Muscle layer of colon (tissue), 2 donors: ENCODE results near the gene ZNF581.

Experiments used
- H3K27ac ChIP-seq: one replicate; pipeline ENCODE4 v1.7.0; 2013; ENCODE audit warnings: low read depth, mild to moderate bottlenecking, low read length, moderate library complexity
- H3K27me3 ChIP-seq, 2 donors: one replicate each; pipeline ENCODE4 v1.7.0; 2013; ENCODE audit warnings: low read length in 2 of 2, mild to moderate bottlenecking in 2 of 2; ENCODE audit not compliant: insufficient read depth in 2 of 2, control insufficient read depth in 1 of 2
- H3K36me3 ChIP-seq: one replicate; pipeline ENCODE4 v1.7.0; 2013; ENCODE audit warnings: mild to moderate bottlenecking, low read length; ENCODE audit not compliant: insufficient read depth
- H3K4me1 ChIP-seq: one replicate; pipeline ENCODE4 v1.7.0; 2013; ENCODE audit warnings: mild to moderate bottlenecking, low read length; ENCODE audit not compliant: insufficient read depth
- H3K4me3 ChIP-seq, 2 donors: one replicate each; pipeline ENCODE4 v1.7.0; 2013; ENCODE audit warnings: low read length in 2 of 2, low read depth in 1 of 2, mild to moderate bottlenecking in 1 of 2, moderate library complexity in 1 of 2
- H3K9ac ChIP-seq: one replicate; pipeline ENCODE4 v1.7.0; 2013; ENCODE audit warnings: low read length
- H3K9me3 ChIP-seq: one replicate; pipeline ENCODE4 v1.7.0; 2013; ENCODE audit warnings: mild to moderate bottlenecking, low read length
- donor health status: abdominal sarcoma.
- donor health status: Adenocarcinoma of cecum.

ZNF581 gene

DNA sequence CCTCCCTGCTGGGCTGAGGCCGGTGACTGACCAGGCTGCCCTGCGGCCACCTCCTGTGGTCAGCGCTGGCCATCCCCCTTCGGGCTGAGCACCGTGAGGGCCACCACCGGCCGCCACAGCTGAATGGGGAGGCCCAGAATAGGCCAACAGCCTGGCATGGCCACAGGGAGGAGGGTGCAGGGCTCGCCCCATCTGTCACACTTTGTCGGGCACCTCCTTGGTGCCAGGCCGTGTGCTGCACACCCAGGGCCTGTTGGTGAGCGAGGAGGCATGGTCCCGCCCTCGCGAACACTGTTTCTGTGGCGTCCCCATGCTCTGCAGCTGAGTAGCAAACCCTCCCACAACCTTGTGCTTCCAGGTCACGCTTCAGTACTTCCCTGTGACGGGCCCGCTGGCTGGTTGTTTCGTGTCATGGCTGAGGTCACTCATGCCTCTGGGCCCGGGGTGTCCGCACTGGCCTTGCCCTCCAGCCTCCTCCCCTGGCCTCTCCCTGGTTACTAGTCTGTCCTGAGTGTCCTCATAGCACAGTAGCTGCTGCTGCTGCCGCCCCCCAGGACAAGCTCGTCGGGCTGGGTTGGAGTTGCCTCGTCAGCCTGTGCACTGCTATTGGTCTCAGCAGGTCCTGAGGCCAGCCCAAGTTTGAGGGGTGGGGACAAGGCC lies 46.8 kb downstream of the ZNF581 start:
- H3K9me3 ChIP-seq: no peaks in the 10 kb centered on the region
- H3K9ac ChIP-seq: no peak overlapping the region
- H3K4me3 ChIP-seq: no peak overlapping the region
- no peaks in the 10 kb centered on the region for H3K4me1 ChIP-seq
- no peaks in the 10 kb centered on the region for H3K27me3 ChIP-seq
- H3K27ac ChIP-seq: no peak overlapping the region
- peaks cover 47% of the 10 kb centered on the region for H3K36me3 ChIP-seq

DNA sequence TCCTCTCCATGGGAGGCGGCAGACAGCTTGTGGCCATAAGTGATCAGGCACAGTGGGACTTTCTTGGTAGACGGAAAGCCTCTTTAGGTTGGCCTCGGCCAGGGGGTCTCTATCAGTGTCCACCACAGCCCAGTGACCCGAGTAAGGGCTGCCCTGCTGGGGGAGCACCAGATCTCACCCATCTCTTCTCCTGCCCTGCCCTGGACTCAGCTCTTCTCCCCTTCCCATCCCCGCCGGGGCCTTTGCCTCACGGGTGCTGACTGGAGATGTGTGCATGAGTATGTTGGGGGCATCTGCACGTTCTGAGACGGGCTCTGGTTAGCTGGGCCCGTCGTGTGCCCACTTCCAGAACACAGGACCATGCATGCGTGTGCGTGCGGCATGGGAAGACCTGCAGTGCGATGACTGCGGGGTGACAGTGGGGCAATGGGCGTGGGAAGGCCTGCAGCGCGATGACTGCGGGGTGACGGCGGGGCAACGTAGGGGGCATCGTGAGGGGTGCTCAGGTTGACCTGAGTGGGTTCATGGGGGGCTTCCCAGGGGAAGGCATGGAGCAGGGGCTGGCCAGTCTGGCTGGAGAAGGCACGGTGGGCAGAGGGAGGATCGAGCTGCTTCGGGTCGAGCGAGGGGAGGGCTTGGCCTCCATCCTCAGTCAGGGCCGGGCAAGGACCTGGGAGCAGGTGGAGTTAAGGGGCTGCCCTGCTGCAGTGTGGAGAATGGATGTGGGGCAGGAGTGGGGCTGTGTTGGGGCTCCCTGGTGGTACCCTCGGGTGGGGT lies 47.5 kb downstream of the ZNF581 start:
- Histone ChIP-seq H3K9ac (no peak overlapping the region), H3K36me3 (peaks cover 48% of the 10 kb centered on the region), H3K4me3 (no peak overlapping the region), H3K27me3 (no peaks in the 10 kb centered on the region), H3K4me1 (no peaks in the 10 kb centered on the region), H3K27ac (no peak overlapping the region), H3K9me3 (no peaks in the 10 kb centered on the region)

DNA sequence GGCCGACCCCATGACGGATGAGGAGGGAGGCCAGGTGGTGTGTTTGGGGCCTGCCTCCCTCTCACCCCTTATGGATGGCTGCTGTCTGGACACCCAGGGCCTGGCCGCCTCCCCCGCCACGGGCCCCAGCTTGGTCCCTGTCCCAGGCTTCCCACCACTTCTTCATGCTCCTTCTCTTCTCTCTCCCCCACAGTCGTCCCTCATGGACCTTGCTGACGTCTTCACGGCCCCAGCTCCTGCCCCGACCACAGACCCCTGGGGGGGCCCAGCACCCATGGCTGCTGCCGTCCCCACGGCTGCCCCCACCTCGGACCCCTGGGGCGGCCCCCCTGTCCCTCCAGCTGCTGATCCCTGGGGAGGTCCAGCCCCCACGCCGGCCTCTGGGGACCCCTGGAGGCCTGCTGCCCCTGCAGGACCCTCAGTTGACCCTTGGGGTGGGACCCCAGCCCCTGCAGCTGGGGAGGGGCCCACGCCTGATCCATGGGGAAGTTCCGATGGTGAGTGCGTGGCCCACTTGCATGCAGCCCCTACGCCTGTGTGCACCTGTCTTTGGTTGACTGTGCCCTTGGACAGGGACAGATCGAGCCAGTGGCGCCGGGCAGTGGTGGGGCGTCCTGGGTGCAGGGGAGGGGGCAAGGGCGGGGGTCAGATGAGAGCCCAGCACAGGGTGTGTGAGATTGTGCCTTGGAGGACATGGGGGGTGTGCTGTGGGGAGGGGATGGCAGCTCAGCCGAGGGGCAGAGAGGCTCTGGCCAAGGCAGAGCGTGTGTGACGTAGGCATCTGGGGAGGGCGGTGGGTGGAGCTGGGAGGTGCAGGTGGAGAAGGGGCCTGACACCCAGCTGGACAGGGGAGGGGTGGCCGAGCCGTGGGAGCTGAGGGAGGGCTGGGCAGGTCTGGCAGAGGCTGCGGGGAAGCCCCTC lies 48.4 kb downstream of the ZNF581 start:
- Histone ChIP-seq H3K36me3 (peaks cover 48% of the 10 kb centered on the region), H3K4me3 (no peak overlapping the region), H3K27me3 (no peaks in the 10 kb centered on the region), H3K9ac (no peak overlapping the region), H3K4me1 (no peaks in the 10 kb centered on the region), H3K27ac (no peak overlapping the region), H3K9me3 (no peaks in the 10 kb centered on the region)

DNA sequence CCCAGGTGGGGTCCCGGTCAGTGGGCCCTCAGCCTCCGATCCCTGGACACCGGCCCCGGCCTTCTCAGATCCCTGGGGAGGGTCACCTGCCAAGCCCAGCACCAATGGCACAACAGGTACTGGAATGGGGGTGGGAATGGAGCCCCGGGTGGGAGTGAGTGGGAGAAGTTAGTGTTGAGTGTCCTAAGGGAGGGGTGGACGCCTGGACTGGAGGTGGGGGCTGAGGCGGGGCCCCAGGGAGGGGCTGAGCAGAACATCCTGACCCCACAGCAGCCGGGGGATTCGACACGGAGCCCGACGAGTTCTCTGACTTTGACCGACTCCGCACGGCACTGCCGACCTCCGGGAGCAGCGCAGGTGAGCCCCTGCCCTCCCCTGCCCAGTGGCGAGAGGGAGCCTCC lies 49.2 kb downstream of the ZNF581 start:
- Histone ChIP-seq H3K36me3 (peaks cover 48% of the 10 kb centered on the region), H3K27me3 (no peaks in the 10 kb centered on the region), H3K9ac (no peak overlapping the region), H3K4me1 (no peaks in the 10 kb centered on the region), H3K27ac (no peak overlapping the region), H3K9me3 (no peaks in the 10 kb centered on the region), H3K4me3 (no peak overlapping the region)

DNA sequence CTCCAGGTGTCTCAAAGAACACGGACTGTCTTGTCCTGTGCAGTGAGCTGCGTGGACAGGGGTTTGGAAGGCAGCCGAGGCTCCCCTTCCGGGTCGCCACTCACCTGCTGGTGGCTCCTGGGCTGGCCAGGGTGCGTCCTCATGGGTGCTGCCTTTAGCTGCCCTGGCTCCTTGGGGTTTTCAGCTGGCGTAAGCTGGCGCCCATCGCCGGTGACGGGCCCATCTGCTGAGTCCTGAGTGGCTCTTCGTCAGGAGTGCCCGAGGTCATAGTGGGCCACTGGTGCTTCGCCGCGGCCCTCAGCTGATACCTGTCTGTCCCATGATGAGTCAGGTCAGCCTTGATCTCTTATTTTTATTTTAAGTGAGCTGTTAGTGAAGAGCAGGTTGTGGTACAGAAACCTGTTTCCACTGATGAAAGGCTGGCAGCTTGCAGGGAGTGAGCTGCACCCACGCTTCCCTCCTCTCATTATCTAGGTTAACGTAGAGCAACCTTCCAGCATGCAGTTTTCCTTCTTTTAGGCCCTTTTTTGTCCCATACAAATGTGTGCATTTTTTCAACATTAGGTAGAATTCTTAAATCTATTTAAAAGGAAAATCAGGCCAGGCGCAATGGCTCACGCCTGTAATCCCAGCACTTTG lies 50.0 kb downstream of the ZNF581 start:
- H3K4me3 ChIP-seq: no peak overlapping the region
- no peaks in the 10 kb centered on the region for H3K4me1 ChIP-seq
- H3K36me3 ChIP-seq: peaks cover 48% of the 10 kb centered on the region
- no peak overlapping the region for H3K9ac ChIP-seq
- no peaks in the 10 kb centered on the region for H3K27me3 ChIP-seq
- H3K9me3 ChIP-seq: no peaks in the 10 kb centered on the region
- no peak overlapping the region for H3K27ac ChIP-seq

DNA sequence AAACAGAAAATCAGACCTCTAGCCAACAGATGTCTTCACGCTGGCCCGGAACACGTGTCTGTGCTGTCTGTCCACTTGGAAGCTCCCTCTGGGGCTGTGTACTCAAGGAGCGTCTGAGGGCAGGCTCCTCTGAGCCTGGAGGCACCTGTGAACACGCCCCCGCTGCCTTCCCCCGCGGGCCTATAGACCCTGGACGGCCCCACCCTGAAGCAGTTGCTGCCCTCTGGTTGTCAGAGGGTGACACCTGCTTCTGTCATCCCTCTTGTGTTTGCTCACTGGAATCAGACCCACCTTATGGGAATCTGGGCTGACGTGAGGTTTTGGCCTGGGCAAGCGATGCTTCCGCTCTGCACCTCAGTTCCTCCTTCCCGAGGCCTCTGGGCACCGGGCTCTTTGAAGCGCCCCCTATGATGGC lies 50.8 kb downstream of the ZNF581 start:
- Histone ChIP-seq H3K9me3 (no peaks in the 10 kb centered on the region), H3K4me1 (no peaks in the 10 kb centered on the region), H3K9ac (no peak overlapping the region), H3K27me3 (no peaks in the 10 kb centered on the region), H3K27ac (no peak overlapping the region), H3K4me3 (no peak overlapping the region), H3K36me3 (peaks cover 45% of the 10 kb centered on the region)

DNA sequence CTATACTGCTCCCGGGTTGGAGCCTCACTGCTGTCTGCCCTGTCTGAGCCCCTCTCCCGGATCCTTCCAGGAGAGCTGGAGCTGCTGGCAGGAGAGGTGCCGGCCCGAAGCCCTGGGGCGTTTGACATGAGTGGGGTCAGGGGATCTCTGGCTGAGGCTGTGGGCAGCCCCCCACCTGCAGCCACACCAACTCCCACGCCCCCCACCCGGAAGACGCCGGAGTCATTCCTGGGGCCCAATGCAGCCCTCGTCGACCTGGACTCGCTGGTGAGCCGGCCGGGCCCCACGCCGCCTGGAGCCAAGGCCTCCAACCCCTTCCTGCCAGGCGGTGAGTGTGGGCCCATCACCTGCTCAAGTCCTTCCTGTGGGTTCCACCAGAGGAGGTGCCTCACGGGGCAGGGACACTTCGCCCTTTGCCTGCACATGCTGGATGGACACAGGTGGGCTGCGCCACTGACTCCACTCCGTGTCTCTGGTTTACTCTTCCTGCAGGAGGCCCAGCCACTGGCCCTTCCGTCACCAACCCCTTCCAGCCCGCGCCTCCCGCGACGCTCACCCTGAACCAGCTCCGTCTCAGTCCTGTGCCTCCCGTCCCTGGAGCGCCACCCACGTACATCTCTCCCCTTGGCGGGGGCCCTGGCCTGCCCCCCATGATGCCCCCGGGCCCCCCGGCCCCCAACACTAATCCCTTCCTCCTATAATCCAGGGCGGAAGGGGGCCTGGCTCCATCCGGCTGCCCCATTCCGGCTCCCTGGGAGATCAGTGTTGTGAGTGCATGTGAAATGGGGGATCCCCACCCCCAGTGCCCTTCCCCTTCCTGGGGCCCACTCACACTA lies 51.4 kb downstream of the ZNF581 start:
- H3K4me3 ChIP-seq: no peak overlapping the region
- no peaks in the 10 kb centered on the region for H3K4me1 ChIP-seq
- no peaks in the 10 kb centered on the region for H3K27me3 ChIP-seq
- H3K36me3 ChIP-seq: peaks cover 39% of the 10 kb centered on the region
- no peak overlapping the region for H3K9ac ChIP-seq
- no peaks in the 10 kb centered on the region for H3K9me3 ChIP-seq
- no peak overlapping the region for H3K27ac ChIP-seq
